IMR-90 (cell line): ENCODE measurements around the gene LRRC3C. TPM values are rescaled to one million over a fixed set of nuclear protein-coding genes. Genes with fewer than 3 reads are reported as not detected.
A peak's percentile ranks its signal among the peaks of the same experiment; 100 is the strongest.

Experiments used
- ATAC-seq: fragments of 200-7000 bp; cut with Tn5 transposase; 2 replicates; pipeline ENCODE4 v1.9.1; 2020; ENCODE audit warnings: low read depth, mild to moderate bottlenecking, moderate library complexity
- BruUV-seq: library from RNA; stranded (reverse); fragments of 400-500 nt; replicated peaks from 2 replicates; lab custom pipeline; 2021; lab: Mats Ljungman, UMichigan
- CTCF ChIA-PET: fragments of 300-600 bp; formaldehyde crosslinking; extraction: SDS; loops from one replicate; lab custom pipeline; 2021; ENCODE audit warnings: antibody characterized with exemption; lab: Yijun Ruan, JAX
- POLR2A ChIA-PET: fragments of 300-600 bp; sonication (Branson Sonifier 250); formaldehyde crosslinking; loops from one replicate; lab custom pipeline; 2022; ENCODE audit warnings: antibody characterized with exemption; ENCODE audit not compliant: unreplicated experiment; lab: Charles Lee
- DNase-seq: peaks from one replicate; pipeline ENCODE4 v3.0.0; 2013
- H2AFZ ChIP-seq: replicated peaks from 2 replicates; pipeline ENCODE3; 2013; ENCODE audit warnings: low read length, mild to moderate bottlenecking; ENCODE audit not compliant: poor library complexity
- H2AK5ac ChIP-seq: 2 replicates; pipeline ENCODE4 v1.6.1; 2013; ENCODE audit warnings: low read depth, low read length, inconsistent platforms
- H2AK9ac ChIP-seq: replicated peaks from 2 replicates; pipeline ENCODE3; 2013; ENCODE audit warnings: mild to moderate bottlenecking, low read depth, low read length, moderate library complexity; ENCODE audit not compliant: poor library complexity
- H2BK120ac ChIP-seq: 2 replicates; pipeline ENCODE4 v1.6.1; 2013; ENCODE audit warnings: low read depth, low read length, inconsistent platforms
- H2BK15ac ChIP-seq: 3 replicates; pipeline ENCODE4 v1.6.1; 2013; ENCODE audit warnings: low read depth, low read length, inconsistent platforms
- H2BK20ac ChIP-seq: 2 replicates; pipeline ENCODE4 v1.6.1; 2013; ENCODE audit warnings: low read depth, mild to moderate bottlenecking, inconsistent platforms, low read length, moderate library complexity
- H2BK5ac ChIP-seq: 2 replicates; pipeline ENCODE4 v1.6.1; 2013; ENCODE audit warnings: mild to moderate bottlenecking, low read depth, low read length, inconsistent platforms; ENCODE audit not compliant: poor library complexity, severe bottlenecking
- H3K14ac ChIP-seq: replicated peaks from 2 replicates; pipeline ENCODE4 v1.6.1; 2013; ENCODE audit warnings: low read depth, low read length, inconsistent platforms
- H3K18ac ChIP-seq: 2 replicates; pipeline ENCODE4 v1.6.1; 2013; ENCODE audit warnings: low read depth, low read length, control low read depth
- H3K23ac ChIP-seq: 2 replicates; pipeline ENCODE4 v1.6.1; 2013; ENCODE audit warnings: low read depth, low read length, inconsistent platforms
- H3K27ac ChIP-seq: 2 replicates; pipeline ENCODE4 v1.5.1; 2013; ENCODE audit warnings: mild to moderate bottlenecking, control low read depth, low read length; ENCODE audit not compliant: insufficient read depth
- H3K27me3 ChIP-seq: 2 replicates; pipeline ENCODE4 v1.6.1; 2013; ENCODE audit warnings: low read length; ENCODE audit not compliant: control insufficient read depth, insufficient read depth
- H3K36me3 ChIP-seq: 2 replicates; pipeline ENCODE4 v1.6.1; 2013; ENCODE audit warnings: low read length, mixed read lengths; ENCODE audit not compliant: control insufficient read depth, insufficient read depth
- H3K4ac ChIP-seq: 2 replicates; pipeline ENCODE4 v1.6.1; 2013; ENCODE audit warnings: low read depth, low read length, inconsistent platforms
- H3K4me1 ChIP-seq: 2 replicates; pipeline ENCODE4 v1.6.1; 2013; ENCODE audit warnings: low read length, mixed read lengths; ENCODE audit not compliant: control insufficient read depth, insufficient read depth
- H3K4me2 ChIP-seq: 2 replicates; pipeline ENCODE4 v1.6.1; 2013; ENCODE audit warnings: low read depth, mild to moderate bottlenecking, control low read depth, low read length, moderate library complexity
- H3K4me3 ChIP-seq: 2 replicates; pipeline ENCODE4 v1.5.1; 2013; ENCODE audit warnings: low read depth, mild to moderate bottlenecking, control low read depth, low read length, moderate library complexity; ENCODE audit not compliant: insufficient read depth
- H3K56ac ChIP-seq: 2 replicates; pipeline ENCODE4 v1.6.1; 2013; ENCODE audit warnings: low read length, inconsistent platforms; ENCODE audit not compliant: insufficient read depth; ENCODE audit errors: extremely low read depth
- H3K79me1 ChIP-seq, 2 experiments: 2 replicates each; pipeline ENCODE4 v1.6.1; 2013; ENCODE audit warnings: low read length in 2 of 2, inconsistent platforms in 1 of 2, low read depth in 1 of 2
- H3K9ac ChIP-seq: 2 replicates; pipeline ENCODE4 v1.6.1; 2013; ENCODE audit warnings: low read depth, low read length, control low read depth
- H3K9me1 ChIP-seq: 2 replicates; pipeline ENCODE4 v1.6.1; 2013; ENCODE audit warnings: low read length, inconsistent platforms; ENCODE audit not compliant: insufficient read depth
- H3K9me3 ChIP-seq: 2 replicates; pipeline ENCODE4 v1.6.1; 2013; ENCODE audit warnings: low read length; ENCODE audit not compliant: control insufficient read depth, insufficient read depth
- H4K20me1 ChIP-seq: 2 replicates; pipeline ENCODE4 v1.6.1; 2013; ENCODE audit warnings: low read length, inconsistent platforms; ENCODE audit not compliant: insufficient read depth
- H4K5ac ChIP-seq: 2 replicates; pipeline ENCODE4 v1.6.1; 2013; ENCODE audit warnings: mild to moderate bottlenecking, low read depth, low read length, control low read depth
- H4K8ac ChIP-seq, 2 experiments: 2 replicates each; pipeline ENCODE4 v1.6.1; 2013; ENCODE audit warnings: low read depth in 2 of 2, low read length in 2 of 2, control low read depth in 1 of 2, inconsistent platforms in 1 of 2
- H4K91ac ChIP-seq: 2 replicates; pipeline ENCODE4 v1.6.1; 2013; ENCODE audit warnings: low read depth, low read length, inconsistent platforms; ENCODE audit not compliant: insufficient read depth
- BHLHE40 ChIP-seq: fragments of 150-350 bp; IDR thresholded peaks from 2 replicates; pipeline ENCODE4 v1.6.1; 2016; ENCODE audit warnings: mild to moderate bottlenecking, low read depth, low read length
- MAZ ChIP-seq: IDR thresholded peaks from 2 replicates; pipeline ENCODE4 v1.6.1; 2012; ENCODE audit warnings: low read depth, mild to moderate bottlenecking, low read length, improper control_type of control experiment, moderate library complexity, borderline replicate concordance
- RAD21 ChIP-seq: IDR thresholded peaks from 2 replicates; pipeline ENCODE4 v1.6.1; 2012; ENCODE audit warnings: low read length, improper control_type of control experiment
- RFX5 ChIP-seq: IDR thresholded peaks from 2 replicates; pipeline ENCODE4 v1.8.0; 2012; ENCODE audit warnings: low read depth, mild to moderate bottlenecking, low read length, moderate library complexity
- WGBS, 2 experiments: methylation state at CpG; one replicate each; pipeline versions ENCODE4 v1.1.5 to v1.1.7; 2013; ENCODE audit warnings: missing lambda C conversion rate in 2 of 2; ENCODE audit not compliant: insufficient read length in 1 of 2; ENCODE audit errors: extremely low coverage in 2 of 2; 5-methylcytosine and 5-hydroxymethylcytosine counted together
- dilution Hi-C: fragments of 300-500 bp; cut with HindIII; formaldehyde crosslinking; loops from one replicate; pipeline ENCODE4 v1.14.3; 2018; ENCODE audit warnings: low sequenced_read_pairs; ENCODE audit not compliant: unreplicated experiment
- in situ Hi-C: fragments of 300-500 bp; cut with MboI; formaldehyde crosslinking; loops from 3 replicates; pipeline ENCODE4 v1.14.3; 2019; ENCODE audit warnings: low sequenced_read_pairs, inconsistent platforms, mixed read lengths
- intact Hi-C: fragments of 100-400 bp; cut with micrococcal nuclease; formaldehyde crosslinking; loops from 2 replicates; pipeline ENCODE4 v1.10.0; 2022
- polyA plus RNA-seq, 3 experiments: library from polyadenylated mRNA; depleted of rRNA; stranded (reverse); fragments of >200 nt; gene quantifications; 2 replicates each; pipeline ENCODE4 v1.2.3, GENCODE V29; 2012; ENCODE audit warnings: low replicate concordance in 1 of 3
- total RNA-seq: library from RNA; depleted of rRNA; stranded (reverse); fragments of >200 nt; gene quantifications from 2 replicates; pipeline ENCODE4 v1.2.3, GENCODE V29; 2012
- TF ChIP-seq, protein P1 (sequence below): fragments of 150-350 bp; IDR thresholded peaks from 2 replicates; pipeline ENCODE4 v1.6.1; 2017; ENCODE audit warnings: mild to moderate bottlenecking, antibody characterized with exemption, low read length, low read depth
- TF ChIP-seq, protein P2 (sequence below): fragments of 150-350 bp; IDR thresholded peaks from 2 replicates; pipeline ENCODE4 v1.6.1; 2016; ENCODE audit warnings: low read depth, mild to moderate bottlenecking, low read length, moderate library complexity, borderline replicate concordance
- TF ChIP-seq, protein P3 (sequence below): conservative IDR thresholded peaks from 2 replicates; pipeline ENCODE4 v1.5.1; 2012; ENCODE audit warnings: mild to moderate bottlenecking, low read depth, low read length, improper control_type of control experiment

Gene LRRC3C
- total and polyA plus RNA-seq, 2 of the 4 experiments (the other 2 are of a cell fraction): not detected

DNA sequence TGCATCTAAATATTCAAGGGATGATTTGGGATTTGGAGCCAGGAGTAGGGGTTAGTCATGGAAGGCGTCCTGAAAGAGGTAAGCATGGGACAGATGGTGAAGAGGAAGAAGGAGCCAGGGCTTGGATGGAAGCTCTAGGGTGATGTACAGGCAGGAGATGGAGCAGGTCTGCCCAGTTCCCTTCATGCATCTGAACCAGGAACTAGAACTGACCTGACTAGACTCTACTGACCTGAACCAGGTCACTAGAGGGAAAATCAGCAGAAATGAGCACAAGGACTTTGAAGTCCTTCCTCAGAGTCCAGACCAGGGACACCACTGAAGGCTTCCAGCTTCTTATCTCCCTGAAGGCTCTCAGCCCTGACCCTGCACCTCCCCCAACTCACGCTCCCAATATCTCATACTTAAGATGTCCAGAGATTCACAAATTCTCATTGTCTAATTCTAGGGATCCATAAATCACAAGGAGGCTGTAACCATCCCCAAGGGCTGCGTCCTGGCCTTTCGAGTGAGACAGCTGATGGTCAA lies 43.6 kb downstream of the LRRC3C start:
- Histone ChIP-seq H4K20me1 (no peaks in the 10 kb centered on the region), H2BK5ac (no peak overlapping the region), H3K4me1 (no peaks in the 10 kb centered on the region), H2BK120ac (no peak overlapping the region), H3K9me3 (no peaks in the 10 kb centered on the region), H3K56ac (no peak overlapping the region), H3K9me1 (no peaks in the 10 kb centered on the region), H3K14ac (no peak overlapping the region), H4K91ac (no peak overlapping the region), H3K27ac (no peak overlapping the region), H2AK5ac (no peak overlapping the region), H3K36me3 (no peaks in the 10 kb centered on the region), H3K4ac (no peak overlapping the region), H3K79me1 (no peaks in the 10 kb centered on the region), H3K4me3 (no peak overlapping the region), H3K9ac (no peak overlapping the region), H3K27me3 (peaks cover 41% of the 10 kb centered on the region), H2BK15ac (no peak overlapping the region), H2BK20ac (no peak overlapping the region), H2AFZ (peak overlapping the region; percentile 34), H4K8ac (no peak overlapping the region), H3K23ac (no peak overlapping the region), H3K4me2 (no peak overlapping the region), H2AK9ac (no peak overlapping the region), H3K18ac (no peak overlapping the region), H4K5ac (no peak overlapping the region)
- CTCF ChIA-PET: no interaction called here
- intact Hi-C loops: no loop called here
- ATAC-seq (no peak), DNase-seq (no peak)
- 90% methylated on average over 2 of the region's 4 CpGs; no CpG with 5 or more reads in 1 of the 2 experiments for WGBS, 2 experiments
- in situ Hi-C loops: loop anchor here (10.0 kb wide), 1 partner anchor 196 kb away; no protein-coding TSS in a partner anchor
- no TSS peak for BruUV-seq
- POLR2A ChIA-PET: no interaction called here
- dilution Hi-C loops: no loop called here
- TF ChIP-seq, protein P1, sequence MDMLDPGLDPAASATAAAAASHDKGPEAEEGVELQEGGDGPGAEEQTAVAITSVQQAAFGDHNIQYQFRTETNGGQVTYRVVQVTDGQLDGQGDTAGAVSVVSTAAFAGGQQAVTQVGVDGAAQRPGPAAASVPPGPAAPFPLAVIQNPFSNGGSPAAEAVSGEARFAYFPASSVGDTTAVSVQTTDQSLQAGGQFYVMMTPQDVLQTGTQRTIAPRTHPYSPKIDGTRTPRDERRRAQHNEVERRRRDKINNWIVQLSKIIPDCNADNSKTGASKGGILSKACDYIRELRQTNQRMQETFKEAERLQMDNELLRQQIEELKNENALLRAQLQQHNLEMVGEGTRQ: no peak
- TF ChIP-seq, protein P2, sequence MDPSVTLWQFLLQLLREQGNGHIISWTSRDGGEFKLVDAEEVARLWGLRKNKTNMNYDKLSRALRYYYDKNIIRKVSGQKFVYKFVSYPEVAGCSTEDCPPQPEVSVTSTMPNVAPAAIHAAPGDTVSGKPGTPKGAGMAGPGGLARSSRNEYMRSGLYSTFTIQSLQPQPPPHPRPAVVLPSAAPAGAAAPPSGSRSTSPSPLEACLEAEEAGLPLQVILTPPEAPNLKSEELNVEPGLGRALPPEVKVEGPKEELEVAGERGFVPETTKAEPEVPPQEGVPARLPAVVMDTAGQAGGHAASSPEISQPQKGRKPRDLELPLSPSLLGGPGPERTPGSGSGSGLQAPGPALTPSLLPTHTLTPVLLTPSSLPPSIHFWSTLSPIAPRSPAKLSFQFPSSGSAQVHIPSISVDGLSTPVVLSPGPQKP: no peak
- TF ChIP-seq MAZ: no peak
- no peak for TF ChIP-seq RFX5
- TF ChIP-seq RAD21: no peak
- TF ChIP-seq BHLHE40: no peak
- TF ChIP-seq, protein P3, sequence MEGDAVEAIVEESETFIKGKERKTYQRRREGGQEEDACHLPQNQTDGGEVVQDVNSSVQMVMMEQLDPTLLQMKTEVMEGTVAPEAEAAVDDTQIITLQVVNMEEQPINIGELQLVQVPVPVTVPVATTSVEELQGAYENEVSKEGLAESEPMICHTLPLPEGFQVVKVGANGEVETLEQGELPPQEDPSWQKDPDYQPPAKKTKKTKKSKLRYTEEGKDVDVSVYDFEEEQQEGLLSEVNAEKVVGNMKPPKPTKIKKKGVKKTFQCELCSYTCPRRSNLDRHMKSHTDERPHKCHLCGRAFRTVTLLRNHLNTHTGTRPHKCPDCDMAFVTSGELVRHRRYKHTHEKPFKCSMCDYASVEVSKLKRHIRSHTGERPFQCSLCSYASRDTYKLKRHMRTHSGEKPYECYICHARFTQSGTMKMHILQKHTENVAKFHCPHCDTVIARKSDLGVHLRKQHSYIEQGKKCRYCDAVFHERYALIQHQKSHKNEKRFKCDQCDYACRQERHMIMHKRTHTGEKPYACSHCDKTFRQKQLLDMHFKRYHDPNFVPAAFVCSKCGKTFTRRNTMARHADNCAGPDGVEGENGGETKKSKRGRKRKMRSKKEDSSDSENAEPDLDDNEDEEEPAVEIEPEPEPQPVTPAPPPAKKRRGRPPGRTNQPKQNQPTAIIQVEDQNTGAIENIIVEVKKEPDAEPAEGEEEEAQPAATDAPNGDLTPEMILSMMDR: no peak
